ENCODE measurements around the gene MED25. TPM values are rescaled to one million over a fixed set of nuclear protein-coding genes. Genes with fewer than 3 reads are reported as not detected.
A peak's percentile ranks its signal among the peaks of the same experiment; 100 is the strongest.

The MED25 gene
- polyA plus RNA-seq, 1 of the 3 experiments (the other 2 are of a cell fraction), result 30.2 TPM

DNA sequence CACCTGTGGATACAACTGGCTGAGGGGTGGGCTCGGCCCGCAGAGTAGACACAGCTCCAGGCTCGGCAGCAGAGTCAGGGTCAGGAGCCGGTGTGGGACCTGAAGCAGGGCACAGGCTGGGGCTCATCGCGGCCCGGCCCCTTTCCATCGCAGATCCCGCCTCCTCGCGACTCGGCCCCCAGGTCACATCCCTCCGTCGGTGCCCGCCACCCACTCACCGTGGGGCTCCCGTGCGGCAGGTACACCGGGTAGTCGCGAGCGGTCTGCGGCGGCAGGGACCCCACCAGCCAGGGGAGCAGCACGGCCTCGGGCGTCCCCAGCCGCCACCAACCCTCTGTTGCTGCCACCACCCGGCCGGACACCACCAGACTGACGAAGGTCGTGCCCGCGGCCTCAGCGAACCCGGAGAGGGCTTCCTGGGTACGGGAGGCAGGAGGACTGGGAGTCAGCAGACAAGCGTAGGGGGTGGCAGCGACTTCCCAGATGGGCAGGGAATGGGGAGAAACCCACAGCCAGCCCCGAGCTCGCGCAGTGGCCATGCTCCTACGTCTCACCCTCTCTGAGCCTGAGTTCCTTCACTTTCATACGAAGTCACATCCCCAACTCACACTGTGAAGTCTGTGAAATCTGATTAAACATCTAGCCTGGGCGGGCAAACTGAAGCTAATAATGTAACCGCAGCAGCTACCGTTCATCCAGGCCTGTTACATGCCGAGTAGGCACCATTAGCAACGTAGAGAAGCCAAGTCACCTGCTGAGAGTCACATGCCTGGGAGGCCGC, 8.7 kb upstream of the MED25 start:
- peak overlapping the region; percentile 36 to 78; a peak in 3 of 4 replicates for H3K27ac ChIP-seq (ENCODE audit: low read depth in 2 of 2, low read length in 1 of 2)

GRCh38 chr19:49809941-49810389, 8.1 kb upstream of the MED25 start:
- peaks cover 3 to 14% of the 10 kb centered on the region in 2 experiments for H3K36me3 ChIP-seq (replicated peaks in 1 of 2; ENCODE audit: control insufficient read depth in 1 of 2, insufficient read depth in 2 of 2, low read length in 1 of 2)
- no peaks in the 10 kb centered on the region for H3K79me2 ChIP-seq (ENCODE audit: insufficient read depth)
- peak overlapping the region; percentile 97 for H3K4me2 ChIP-seq
- H3K4me3 ChIP-seq (ENCODE audit: low read depth in 2 of 2, low read length in 1 of 2), result peak overlapping the region; percentile 59 to 71; a peak in 3 of 4 replicates
- WGBS (ENCODE audit: low lambda C conversion rate), result 92% methylated on average over 5 of the region's 5 CpGs
- ChIA-PET CTCF (interaction anchor here (0.7 to 2.0 kb wide), 7 partner anchors 9 to 120 kb away, joined by 3 to 8 read pairs (median 4); partner anchors contain the start of genes CPT1C and PTOV1), POLR2A (interaction anchor here (2.1 kb wide), 1 partner anchor 41 kb away, joined by 7 read pairs; the partner anchor contains the start of gene PTOV1)
- no peak for TF ChIP-seq JUND (IDR thresholded peaks at IDR 0.05)
- TF ChIP-seq FOXM1 (IDR thresholded peaks at IDR 0.05; ENCODE audit: low read depth), result no peak
- TF ChIP-seq NFIC (IDR thresholded peaks at IDR 0.05; ENCODE audit: borderline replicate concordance), result no peak
- TF ChIP-seq GABPA (IDR thresholded peaks at IDR 0.05; ENCODE audit: low read depth), result no peak
- no peak for TF ChIP-seq ELF1 (IDR thresholded peaks at IDR 0.05)
- no peak for TF ChIP-seq GATA2 (CRISPR knock-in tag; IDR thresholded peaks at IDR 0.05)
- no peak for TF ChIP-seq CTCF (IDR thresholded peaks at IDR 0.05)
- no peak for TF ChIP-seq NRF1 (IDR thresholded peaks at IDR 0.05; ENCODE audit: low read depth, low read length)
- no peak for TF ChIP-seq CHD2 (IDR thresholded peaks at IDR 0.05; ENCODE audit: low read length, partially characterized antibody)
- TF ChIP-seq MAX (IDR thresholded peaks at IDR 0.05; ENCODE audit: low read depth), result no peak
- H3F3A ChIP-seq (replicated peaks; ENCODE audit: insufficient read depth), result peaks cover 25% of the 10 kb centered on the region
- no peak for DNase-seq
- H3K4me1 ChIP-seq (ENCODE audit: control insufficient read depth in 1 of 2, insufficient read depth in 2 of 2, low read depth in 1 of 2, low read length in 1 of 2), result peaks cover 12 to 19% of the 10 kb centered on the region in 2 experiments
- no peak overlapping the region for H2AFZ ChIP-seq (ENCODE audit: low read depth)
- no peaks in the 10 kb centered on the region for H3K9me2 ChIP-seq
- peak overlapping the region; percentile 62; the same call in 1 of the 2 replicates for H3K9ac ChIP-seq
- no peaks in the 10 kb centered on the region for H3K9me3 ChIP-seq
- H3K27ac ChIP-seq (ENCODE audit: low read depth in 2 of 2, low read length in 1 of 2), result peak overlapping the region; percentile 36 to 78; a peak in 3 of 4 replicates
- H3K27me3 ChIP-seq (ENCODE audit: insufficient read depth), result no peaks in the 10 kb centered on the region
- H4K20me1 ChIP-seq (ENCODE audit: insufficient read depth), result peaks cover 4% of the 10 kb centered on the region; the same call in 1 of the 2 replicates

More for the DNA sequence above, 8.7 kb upstream of the MED25 start:
- peak; percentile 22 for TF ChIP-seq CTCF (IDR thresholded peaks at IDR 0.05)
- TF ChIP-seq POLR2AphosphoS5 (IDR thresholded peaks at IDR 0.05; ENCODE audit: low read depth, low read length), result no peak
- Histone ChIP-seq H3F3A (replicated peaks; ENCODE audit: insufficient read depth) (peaks cover 21% of the 10 kb centered on the region), H3K9me3 (no peaks in the 10 kb centered on the region), H3K9me2 (no peaks in the 10 kb centered on the region), H4K20me1 (ENCODE audit: insufficient read depth) (peaks cover 4% of the 10 kb centered on the region; the same call in 1 of the 2 replicates), H3K4me1 (ENCODE audit: control insufficient read depth in 1 of 2, insufficient read depth in 2 of 2, low read depth in 1 of 2, low read length in 1 of 2) (peaks cover 12 to 19% of the 10 kb centered on the region in 2 experiments), H3K4me3 (ENCODE audit: low read depth in 2 of 2, low read length in 1 of 2) (peak overlapping the region; percentile 59 to 71), H2AFZ (ENCODE audit: low read depth) (peak overlapping the region; percentile 56; the same call in 1 of the 2 replicates), H3K36me3 (replicated peaks in 1 of 2; ENCODE audit: control insufficient read depth in 1 of 2, insufficient read depth in 2 of 2, low read length in 1 of 2) (peaks cover 3 to 14% of the 10 kb centered on the region in 2 experiments), H3K4me2 (peak overlapping the region; percentile 97), H3K79me2 (ENCODE audit: insufficient read depth) (no peaks in the 10 kb centered on the region), H3K9ac (peak overlapping the region; percentile 62), H3K27me3 (ENCODE audit: insufficient read depth) (no peaks in the 10 kb centered on the region)
- 31% methylated on average over 32 of the region's 50 CpGs for WGBS (ENCODE audit: low lambda C conversion rate)
- CTCF ChIA-PET, result interaction anchor here (0.6 to 2.0 kb wide), 8 partner anchors 8 to 119 kb away, joined by 3 to 8 read pairs (median 4); partner anchors contain the start of genes CPT1C and PTOV1
- POLR2A ChIA-PET, result interaction anchor here (2.1 kb wide), 1 partner anchor 41 kb away, joined by 7 read pairs; the partner anchor contains the start of gene PTOV1
- peak; percentile 79 for DNase-seq
